GM18526 (cell line): ENCODE results near the gene SMAD7.

Experiments used
- POLR2A ChIP-seq: IDR thresholded peaks from 3 replicates; pipeline ENCODE4 v1.6.1; 2011; ENCODE audit not compliant: insufficient read length; ENCODE audit errors: extremely low read depth

SMAD7 gene, protein sequence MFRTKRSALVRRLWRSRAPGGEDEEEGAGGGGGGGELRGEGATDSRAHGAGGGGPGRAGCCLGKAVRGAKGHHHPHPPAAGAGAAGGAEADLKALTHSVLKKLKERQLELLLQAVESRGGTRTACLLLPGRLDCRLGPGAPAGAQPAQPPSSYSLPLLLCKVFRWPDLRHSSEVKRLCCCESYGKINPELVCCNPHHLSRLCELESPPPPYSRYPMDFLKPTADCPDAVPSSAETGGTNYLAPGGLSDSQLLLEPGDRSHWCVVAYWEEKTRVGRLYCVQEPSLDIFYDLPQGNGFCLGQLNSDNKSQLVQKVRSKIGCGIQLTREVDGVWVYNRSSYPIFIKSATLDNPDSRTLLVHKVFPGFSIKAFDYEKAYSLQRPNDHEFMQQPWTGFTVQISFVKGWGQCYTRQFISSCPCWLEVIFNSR

DNA sequence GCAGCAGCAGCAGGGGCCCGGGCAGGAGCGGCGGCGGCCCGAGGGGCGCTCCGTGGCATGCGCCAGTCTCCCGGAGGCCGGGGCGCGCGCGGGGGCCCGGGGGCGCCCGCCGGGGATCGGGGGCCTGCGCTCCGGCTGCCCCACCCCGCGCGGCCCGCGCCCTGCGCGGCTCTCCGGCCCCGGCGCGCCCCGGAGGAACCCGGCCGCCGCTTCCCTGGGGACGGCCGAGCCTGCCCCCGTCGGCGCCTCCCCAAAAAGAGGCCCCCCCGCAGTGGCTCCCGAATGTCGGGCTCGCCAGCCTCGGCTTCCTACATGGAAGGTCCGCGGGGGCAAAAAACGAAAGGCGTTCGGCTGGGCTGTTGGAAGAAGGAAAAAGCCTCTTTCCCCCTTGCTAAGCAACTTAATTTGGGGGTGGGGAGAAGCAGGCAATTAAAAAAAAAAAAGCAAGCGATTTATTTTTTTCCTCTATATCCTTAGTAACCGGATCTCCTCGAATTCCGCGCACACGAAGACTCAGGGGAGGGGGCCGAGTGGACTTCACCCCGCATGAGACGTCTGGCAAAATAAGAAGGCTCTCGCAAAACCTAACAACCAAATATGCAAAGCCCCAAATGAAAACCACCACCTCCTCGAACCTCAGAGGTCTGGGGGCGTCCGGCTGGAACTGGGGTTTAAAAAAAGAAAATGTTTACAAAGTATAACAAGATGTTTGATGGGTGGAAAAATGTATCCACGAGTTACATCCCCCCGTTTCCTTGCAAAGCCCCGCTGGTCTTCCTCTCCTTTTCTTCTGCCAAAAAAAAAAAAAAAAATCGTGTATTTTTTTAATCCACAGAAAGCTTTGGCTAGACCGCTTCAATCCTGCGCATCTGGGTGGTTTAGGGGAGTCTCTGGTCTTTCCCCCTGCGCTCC is at the start of gene SMAD7:
Gene SMAD7 (minus strand): TSS at position 430 of the 912 bp plus-strand sequence. CDS start 541 bp downstream, outside the sequence.
- TF ChIP-seq POLR2A: no peak

DNA sequence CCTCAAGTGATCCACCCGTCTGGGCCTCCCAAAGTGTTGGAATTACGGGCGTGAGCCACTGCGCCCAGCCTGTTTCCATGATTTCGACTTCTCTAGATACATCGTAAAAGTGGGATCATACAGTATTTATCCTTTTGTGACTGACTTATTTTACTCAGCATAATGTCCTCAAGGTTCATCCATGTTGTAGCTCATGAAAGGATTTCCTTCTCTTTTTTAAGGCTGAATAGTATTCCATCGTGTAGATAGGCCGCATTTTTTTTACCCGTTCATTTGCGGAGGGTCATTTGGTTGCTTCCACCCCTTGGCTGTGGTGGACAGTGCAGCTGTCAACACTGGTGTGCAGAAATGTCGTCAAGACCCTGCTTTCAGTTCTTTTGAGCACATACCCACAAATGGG is 48.8 kb upstream of the SMAD7 start:
- no peak for TF ChIP-seq POLR2A

DNA sequence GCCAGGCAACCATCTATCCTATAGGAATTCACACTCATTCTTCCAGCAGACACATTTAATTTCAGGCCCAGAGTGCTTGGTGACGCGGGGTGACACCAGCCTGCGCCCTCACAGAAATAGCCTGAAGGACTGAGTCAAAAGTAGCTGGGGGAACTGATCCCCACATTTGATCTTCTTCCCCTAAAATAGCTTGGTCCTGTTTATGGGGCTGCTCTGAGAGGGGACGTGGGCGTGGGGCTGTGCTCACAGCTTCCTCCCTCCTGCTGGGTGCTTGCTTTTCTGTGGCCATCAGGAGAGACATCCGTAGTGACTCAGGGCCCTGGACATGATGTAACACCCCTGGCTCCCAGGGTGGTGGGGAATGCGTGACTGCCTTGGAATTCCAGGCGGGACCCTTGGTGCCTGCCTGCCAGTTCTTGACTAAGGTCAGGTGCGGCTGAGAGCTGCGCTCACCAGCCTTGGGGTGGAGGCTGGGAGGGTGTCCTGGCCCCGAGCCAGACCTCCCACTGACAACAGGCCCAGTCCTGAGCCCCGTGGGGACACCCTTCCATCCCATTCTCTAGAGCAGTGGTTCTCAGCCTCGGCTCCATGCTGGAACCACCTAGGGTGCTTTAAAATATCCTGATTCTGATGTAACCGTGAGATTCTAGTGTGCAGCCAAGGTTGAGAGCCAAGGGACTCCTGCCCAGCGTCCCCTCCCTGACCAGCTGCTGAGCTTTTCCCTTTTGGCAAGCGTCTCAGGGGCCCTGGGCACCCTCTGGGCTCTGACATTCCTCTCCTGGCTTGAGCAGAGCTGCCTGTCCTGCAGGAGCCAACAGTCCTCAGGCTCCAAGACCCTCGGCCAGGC is 47.4 kb upstream of the SMAD7 start:
- TF ChIP-seq POLR2A: no peak

DNA sequence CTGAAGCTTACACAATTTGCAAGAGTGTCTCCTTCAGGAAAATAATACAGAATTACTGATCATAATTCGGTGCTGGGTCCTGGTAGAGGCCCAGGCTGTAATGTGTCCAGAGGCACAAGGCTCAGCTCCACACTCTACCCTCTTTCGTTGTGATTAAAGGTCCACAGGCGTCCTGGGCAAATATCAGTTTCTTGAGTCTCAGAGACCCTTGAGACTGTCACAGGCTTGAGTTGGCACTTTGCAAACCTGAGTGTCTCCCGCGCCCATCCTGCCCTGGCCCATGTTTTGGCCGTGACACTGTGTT is 46.9 kb upstream of the SMAD7 start:
- TF ChIP-seq POLR2A: no peak

DNA sequence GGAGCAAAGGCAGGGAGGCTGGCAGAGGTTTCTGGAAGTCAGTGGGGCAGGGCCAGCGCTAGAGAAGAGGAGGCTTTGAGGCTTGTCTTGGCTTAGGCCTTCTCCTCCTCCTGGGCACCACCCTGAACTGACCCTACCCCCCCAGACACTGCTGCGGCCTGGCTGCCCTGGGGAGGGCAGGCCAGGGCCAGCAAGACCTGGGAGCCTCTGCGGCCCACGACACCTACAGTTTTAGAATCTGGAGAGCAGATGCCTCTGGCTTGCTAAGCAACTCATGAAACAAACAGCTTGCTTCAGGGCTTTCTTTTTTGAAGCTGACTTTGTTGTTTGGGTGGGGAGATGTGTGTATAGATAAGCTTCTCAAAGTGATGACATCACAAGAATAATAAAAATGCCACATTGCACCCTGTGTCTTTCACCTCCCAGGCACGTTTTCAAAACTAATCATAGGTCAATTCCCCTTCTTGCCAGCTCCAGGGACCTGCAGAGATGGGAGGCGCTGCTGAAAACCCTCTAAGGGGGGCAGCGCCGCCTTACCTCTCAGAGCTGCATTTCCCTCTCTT is 46.2 kb upstream of the SMAD7 start:
- TF ChIP-seq POLR2A: no peak

DNA sequence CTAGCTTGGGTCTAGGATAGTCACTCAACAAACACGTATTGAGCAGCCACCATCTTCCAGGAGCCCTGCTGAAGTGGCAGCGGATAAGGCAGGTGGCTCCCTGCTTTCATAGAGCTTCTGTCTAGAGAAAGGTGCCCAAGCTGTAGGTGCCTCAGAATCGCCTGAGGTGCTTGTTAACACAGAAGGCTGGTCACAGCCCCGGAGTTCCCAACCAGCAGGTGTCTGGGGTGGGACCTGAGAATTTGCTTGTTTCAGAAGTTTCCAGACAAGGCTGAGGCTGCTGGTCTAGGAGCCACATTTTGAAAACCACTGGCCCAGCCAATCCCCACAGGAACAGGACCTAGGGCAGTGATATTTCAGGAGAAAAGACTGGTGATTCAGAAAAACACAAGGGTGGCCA is 45.3 kb upstream of the SMAD7 start:
- no peak for TF ChIP-seq POLR2A

DNA sequence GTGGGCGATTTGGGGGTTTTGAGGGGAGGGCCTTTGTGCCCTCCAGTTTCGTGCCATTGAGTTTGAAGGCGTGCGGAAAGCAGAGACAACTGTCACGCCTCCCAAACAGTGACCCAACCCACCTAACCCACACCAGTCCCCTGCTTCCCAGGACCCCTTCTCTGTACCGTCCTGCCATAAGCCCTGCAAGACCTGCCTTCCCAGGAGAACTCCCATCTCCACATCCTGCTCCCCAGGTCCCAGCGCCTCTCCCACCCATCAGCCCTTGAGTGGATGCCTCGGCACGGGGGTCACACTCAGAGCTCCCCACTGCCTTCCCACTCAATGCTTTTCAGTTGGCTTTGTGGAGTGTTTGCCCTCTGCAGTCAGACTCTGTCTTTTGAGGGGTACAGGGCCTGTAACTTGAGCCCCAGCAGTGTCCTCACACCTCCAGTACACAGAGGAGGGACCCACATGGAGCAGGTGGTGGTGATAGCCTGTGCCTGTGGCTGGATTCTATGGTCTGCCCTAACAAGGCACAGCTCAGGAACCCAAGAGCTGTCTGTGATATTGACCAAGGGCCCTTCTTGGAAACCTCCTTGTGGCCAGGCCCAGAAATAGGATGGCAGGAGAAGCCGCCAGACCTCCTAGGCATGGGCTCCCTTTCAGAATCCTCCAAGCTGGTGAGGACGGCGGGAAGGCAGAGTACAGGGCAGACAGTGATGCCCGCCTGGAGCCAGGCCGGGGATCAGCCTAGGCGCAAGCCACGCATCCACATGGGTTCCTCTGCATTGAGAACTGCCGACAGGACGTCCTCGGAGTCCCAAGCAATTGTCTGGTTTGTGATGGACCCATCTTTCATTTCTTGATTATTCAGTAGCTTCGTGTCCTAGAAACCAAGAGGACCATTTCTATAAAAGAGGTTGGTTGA is 44.4 kb upstream of the SMAD7 start:
- TF ChIP-seq POLR2A: no peak

DNA sequence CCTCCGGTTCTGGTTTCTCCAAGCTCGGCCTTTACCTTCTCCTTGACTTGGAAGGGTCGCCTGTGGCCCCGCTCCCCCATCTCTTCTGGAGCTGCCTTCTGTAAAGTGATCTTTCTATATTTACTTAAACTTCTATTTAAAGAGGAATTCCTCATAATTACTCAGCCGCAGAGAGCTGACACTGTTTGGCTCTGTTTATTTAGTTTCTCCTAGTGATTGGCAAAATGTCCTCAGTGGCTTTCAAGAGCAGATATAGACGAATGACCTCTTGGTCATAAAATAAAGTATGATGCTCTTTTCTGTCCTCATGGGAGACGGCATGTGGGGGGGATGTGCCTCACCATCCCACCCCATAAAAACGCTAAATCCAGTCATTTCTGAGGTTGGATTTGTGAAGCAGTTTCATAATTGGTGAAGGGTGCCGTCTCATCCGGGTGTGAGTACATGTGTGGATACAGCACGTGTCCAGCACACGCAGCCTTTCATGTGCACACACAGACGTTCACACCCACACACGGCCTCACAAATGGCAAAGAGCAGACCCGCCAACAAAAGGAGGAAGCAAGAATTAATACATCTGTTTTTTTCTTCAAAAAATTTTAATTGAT is 43.4 kb upstream of the SMAD7 start:
- TF ChIP-seq POLR2A: no peak

DNA sequence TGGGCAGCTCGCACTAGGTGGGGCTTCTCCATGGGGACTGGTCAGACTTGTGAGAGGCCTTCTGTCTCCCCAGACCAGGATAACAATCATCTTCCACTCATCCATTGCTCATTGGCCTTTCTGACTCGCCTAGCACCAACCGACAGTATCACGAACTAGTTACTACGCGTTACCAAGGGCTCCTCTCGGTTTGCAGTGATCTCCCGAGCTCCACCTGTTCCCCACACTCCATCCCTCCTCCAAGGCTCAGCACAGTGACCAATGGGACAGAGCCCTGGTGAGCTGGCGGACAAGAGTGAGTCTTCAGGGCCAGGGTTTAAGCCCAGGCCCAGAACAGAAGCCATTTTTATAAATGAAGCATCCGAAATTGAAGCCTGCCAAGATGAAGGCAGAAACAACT is 42.8 kb upstream of the SMAD7 start:
- TF ChIP-seq POLR2A: no peak

DNA sequence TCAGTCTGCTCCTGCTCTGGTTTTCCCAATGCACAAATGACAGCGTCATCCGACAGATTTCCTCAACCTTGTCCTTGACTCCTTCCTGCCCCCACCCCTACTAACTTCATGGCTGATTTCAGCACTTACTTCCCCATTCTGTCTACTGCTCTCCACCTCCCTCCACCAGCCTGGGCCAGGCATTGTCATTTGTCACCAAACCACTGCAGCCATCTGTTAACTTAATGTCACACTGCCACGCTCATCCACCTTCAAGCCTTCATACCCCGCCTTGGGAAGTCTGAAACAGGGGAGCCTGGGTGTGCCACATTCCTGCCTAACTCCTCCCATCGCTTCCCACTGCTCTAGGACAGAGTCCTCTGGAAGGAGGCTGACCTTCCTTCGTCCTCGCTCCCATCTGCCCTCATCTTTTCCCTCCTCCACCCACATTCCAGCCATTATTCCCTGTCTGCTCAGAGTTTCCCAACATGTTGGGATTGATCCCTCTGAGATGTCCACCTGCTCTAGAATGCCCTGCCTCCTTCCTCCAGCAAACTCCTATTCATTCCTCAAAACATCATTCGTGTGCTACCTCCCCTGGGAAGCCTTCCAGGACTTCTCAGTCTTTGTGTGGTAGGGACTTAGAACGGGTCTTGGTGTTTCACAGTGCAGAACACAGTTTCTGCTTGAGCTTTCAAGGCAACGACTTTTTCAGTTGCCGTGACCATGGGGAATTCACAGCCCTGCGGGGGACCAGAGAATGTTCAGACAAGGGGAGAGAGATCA is 42.2 kb upstream of the SMAD7 start:
- TF ChIP-seq POLR2A: no peak

DNA sequence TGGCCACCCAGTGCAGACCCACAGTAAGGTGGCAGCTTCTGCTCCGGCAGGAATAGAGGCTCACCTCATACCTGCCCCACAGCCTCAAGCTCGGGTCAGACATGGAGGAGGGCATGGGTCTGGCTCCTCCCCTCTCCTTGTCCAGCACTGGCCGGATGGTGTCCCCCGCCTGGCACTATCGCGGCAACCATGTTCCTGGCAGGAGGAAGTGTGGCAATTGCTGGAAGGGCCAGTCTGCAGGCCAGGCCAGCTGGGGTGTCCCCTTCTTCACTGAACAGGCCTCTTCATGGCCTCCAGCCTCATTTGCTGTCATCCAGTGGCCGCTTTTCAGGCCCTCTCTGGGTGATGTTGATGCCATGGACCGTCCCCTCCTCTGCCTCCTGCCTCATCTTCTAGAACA is 41.4 kb upstream of the SMAD7 start:
- no peak for TF ChIP-seq POLR2A

DNA sequence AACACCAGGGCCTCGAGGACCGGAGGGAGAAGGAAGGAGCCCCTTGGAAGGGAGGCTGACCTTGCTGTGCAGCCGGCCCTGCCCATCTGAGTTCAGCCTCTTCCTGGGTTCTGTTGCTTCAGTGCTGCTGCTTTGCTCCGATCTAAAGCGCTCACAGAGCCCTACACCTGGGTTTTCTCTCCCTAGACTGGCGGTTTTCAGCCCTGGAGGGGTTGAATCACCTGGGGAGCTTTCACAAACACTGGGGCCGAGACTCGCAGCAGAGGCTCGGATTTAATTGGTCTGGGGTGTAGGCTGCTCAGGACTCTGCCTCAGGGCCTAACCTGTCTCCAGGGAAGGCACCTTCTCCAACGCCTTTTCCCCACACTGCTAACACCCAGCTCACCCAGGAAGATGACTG is 40.9 kb upstream of the SMAD7 start:
- TF ChIP-seq POLR2A: no peak

DNA sequence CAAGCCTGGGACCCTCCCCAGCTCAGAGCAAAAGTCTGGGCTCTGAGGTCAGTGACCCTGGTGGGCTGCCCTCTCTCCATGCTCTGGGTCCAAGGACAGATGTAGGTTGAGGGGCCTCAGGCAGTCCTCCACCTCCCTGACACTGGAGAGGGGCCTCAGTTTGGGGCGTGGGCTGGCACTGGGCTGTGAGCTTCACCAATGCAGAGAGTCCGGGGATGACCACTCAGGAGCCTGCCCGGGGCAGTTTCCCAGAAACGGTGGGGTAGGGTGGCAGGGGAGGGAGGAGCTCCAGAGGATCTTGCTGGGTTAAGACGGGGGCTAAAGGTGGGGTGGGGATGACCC is 40.5 kb upstream of the SMAD7 start:
- no peak for TF ChIP-seq POLR2A
